Measurements from ENCODE around the gene SCARF2. TPM values are rescaled to one million over a fixed set of nuclear protein-coding genes. Genes with fewer than 3 reads are reported as not detected.

SCARF2 gene
- total and polyA plus RNA-seq, 2 experiments from 2014 or later: 1.8 to 16.6 TPM

DNA sequence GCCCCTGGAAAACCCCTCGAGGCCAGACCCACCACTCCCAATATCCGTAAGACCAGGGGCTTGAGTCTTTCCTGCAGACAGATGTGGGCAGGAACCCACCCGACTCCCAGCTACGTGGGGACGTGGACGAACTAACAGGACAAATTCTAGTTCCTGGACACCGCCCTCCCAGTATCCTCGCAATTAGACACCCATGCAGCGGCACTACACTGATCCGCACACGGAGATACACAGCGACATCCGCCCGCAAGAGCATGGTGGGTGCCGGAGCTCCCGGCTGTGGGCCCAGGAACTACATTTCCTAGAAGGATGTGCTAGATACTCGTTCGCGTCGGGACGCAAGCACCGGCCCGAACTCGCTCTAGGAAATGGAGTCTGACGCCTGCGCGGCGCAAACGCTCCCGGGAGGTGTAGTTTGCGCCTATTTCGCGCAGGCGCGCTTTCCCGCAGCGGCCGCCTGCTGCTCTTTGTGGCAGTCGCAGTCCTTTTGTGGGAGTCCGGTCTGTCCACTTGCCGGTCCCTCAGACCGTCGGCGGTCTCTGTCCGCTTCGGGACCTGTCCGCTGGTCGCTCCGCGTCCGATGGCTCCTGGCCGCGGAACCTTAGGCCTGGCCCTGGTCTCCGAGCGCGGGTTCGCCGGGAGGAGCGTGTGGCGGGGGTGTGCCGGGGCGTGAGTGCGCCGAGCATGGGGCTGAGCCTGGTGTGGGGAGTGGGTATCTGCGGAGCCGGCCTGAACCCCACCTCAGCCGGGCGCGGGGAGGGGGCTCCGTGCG, 43.7 kb downstream of the SCARF2 start, which contains the start of gene ZNF74:
Gene ZNF74 (plus strand): TSS at position 447 of the 772 bp plus-strand sequence. CDS start 478 bp downstream, outside the sequence.
- H3K79me2 ChIP-seq (replicated peaks; ENCODE audit: insufficient read depth): peaks cover 45% of the 10 kb centered on the region
- Mint-ChIP-seq H3K9me3 (no peaks in the 10 kb centered on the region; the same call in 2 of the 3 replicates), H3K4me3 (peak within 1 kb of the TSS; percentile 89), H3K27me3 (ENCODE audit: insufficient read depth, low read depth, poor library complexity) (peaks cover 7% of the 10 kb centered on the region), H3K27ac (peak within 1 kb of the TSS; percentile 95), H3K36me3 (ENCODE audit: low read depth) (peaks cover 8% of the 10 kb centered on the region), H3K4me1 (peaks cover 30% of the 10 kb centered on the region)
- H3K4me3 ChIP-seq: peak within 1 kb of the TSS; percentile 94
- peak within 1 kb of the TSS; percentile 84 for H3K4me2 ChIP-seq
- peak within 1 kb of the TSS; percentile 73; the same call in 1 of the 2 replicates for H3K27ac ChIP-seq (ENCODE audit: low read depth)
- peak within 1 kb of the TSS; percentile 94 for H2AFZ ChIP-seq
- H3K9me2 ChIP-seq (ENCODE audit: insufficient read depth): no peaks in the 10 kb centered on the region
- H3F3A ChIP-seq (replicated peaks; ENCODE audit: low read depth): no peaks in the 10 kb centered on the region; the same call in 1 of the 2 replicates
- DNase-seq (ENCODE audit: low spot score) (peak; percentile 98), ATAC-seq (peak; percentile 95)
- peaks cover 20% of the 10 kb centered on the region for H4K20me1 ChIP-seq (replicated peaks; ENCODE audit: insufficient read depth)
- peaks cover 19% of the 10 kb centered on the region for H3K4me1 ChIP-seq (ENCODE audit: insufficient read depth)
- H3K27me3 ChIP-seq (ENCODE audit: insufficient read depth): no peaks in the 10 kb centered on the region
- TF ChIP-seq POLR2AphosphoS5 (IDR thresholded peaks at IDR 0.05; ENCODE audit: low read depth) (peak; percentile 79), EZH2phosphoT487 (IDR thresholded peaks at IDR 0.05; ENCODE audit: unreplicated experiment) (no peak), CREB1 (CRISPR knock-in tag; IDR thresholded peaks at IDR 0.05; ENCODE audit: low read depth) (peak; percentile 82), ZNF331 (CRISPR knock-in tag; IDR thresholded peaks at IDR 0.05; ENCODE audit: low read depth) (no peak)
- TF ChIP-seq, protein P1, sequence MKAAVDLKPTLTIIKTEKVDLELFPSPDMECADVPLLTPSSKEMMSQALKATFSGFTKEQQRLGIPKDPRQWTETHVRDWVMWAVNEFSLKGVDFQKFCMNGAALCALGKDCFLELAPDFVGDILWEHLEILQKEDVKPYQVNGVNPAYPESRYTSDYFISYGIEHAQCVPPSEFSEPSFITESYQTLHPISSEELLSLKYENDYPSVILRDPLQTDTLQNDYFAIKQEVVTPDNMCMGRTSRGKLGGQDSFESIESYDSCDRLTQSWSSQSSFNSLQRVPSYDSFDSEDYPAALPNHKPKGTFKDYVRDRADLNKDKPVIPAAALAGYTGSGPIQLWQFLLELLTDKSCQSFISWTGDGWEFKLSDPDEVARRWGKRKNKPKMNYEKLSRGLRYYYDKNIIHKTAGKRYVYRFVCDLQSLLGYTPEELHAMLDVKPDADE (IDR thresholded peaks at IDR 0.05): peak; percentile 94
- H3K36me3 ChIP-seq (ENCODE audit: insufficient read depth): no peaks in the 10 kb centered on the region

DNA sequence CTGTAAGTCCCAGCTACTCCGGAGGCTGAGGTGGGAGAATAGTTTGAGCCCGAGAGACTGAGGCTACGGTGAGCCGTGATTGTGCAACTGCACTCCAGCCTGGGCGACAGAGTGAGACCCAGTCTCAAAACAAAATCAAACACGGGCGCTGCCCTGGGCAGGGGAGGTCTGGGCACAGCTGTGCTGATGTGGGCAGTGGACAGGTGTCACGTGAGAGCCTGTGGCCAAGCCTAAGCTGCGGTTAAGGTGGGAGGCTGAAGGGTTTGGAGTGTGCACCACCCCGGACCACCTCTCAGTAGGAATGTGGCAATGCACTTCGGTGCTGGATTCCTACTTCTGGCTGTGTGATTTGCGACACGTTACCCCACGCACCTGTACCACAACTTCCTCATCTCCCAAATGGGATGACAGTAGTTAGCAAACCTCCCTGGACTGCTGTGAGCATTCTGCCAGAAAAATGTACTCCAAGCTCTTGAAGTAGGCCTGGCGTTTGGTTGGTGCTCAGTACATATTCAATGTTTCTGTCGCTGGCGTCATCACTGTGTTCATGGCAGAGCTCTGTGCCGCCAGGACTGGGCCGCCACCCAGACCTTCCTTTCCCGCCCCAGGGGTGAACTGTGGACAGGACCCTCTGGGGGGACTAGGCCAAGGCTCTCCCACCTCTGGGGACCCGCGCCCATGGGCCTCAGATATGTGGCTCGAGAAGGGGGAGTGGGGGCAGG, 44.5 kb downstream of the SCARF2 start:
- no peaks in the 10 kb centered on the region for H3K9me2 ChIP-seq (ENCODE audit: insufficient read depth)
- no peaks in the 10 kb centered on the region; the same call in 1 of the 2 replicates for H3F3A ChIP-seq (replicated peaks; ENCODE audit: low read depth)
- peaks cover 19% of the 10 kb centered on the region for H3K4me1 ChIP-seq (ENCODE audit: insufficient read depth)
- peaks cover 26% of the 10 kb centered on the region for H3K4me1 Mint-ChIP-seq
- peaks cover 8% of the 10 kb centered on the region; the same call in 2 of the 3 replicates for H3K36me3 Mint-ChIP-seq (ENCODE audit: low read depth)
- no peak for DNase-seq (ENCODE audit: low spot score)
- peak overlapping the region; percentile 84 for H3K4me2 ChIP-seq
- peaks cover 19% of the 10 kb centered on the region for H4K20me1 ChIP-seq (replicated peaks; ENCODE audit: insufficient read depth)
- peak overlapping the region; percentile 94 for H3K4me3 ChIP-seq
- peak overlapping the region; percentile 89 for H3K4me3 Mint-ChIP-seq
- no peaks in the 10 kb centered on the region for H3K36me3 ChIP-seq (ENCODE audit: insufficient read depth)
- peak overlapping the region; percentile 94 for H2AFZ ChIP-seq
- peak overlapping the region; percentile 73; the same call in 1 of the 2 replicates for H3K27ac ChIP-seq (ENCODE audit: low read depth)
- H3K27me3 ChIP-seq (ENCODE audit: insufficient read depth): no peaks in the 10 kb centered on the region
- ATAC-seq: no peak; the same call in 1 of the 3 replicates
- peaks cover 38% of the 10 kb centered on the region for H3K79me2 ChIP-seq (replicated peaks; ENCODE audit: insufficient read depth)
- peaks cover 7% of the 10 kb centered on the region for H3K27me3 Mint-ChIP-seq (ENCODE audit: insufficient read depth, low read depth, poor library complexity)
- H3K9me3 Mint-ChIP-seq: no peaks in the 10 kb centered on the region; the same call in 2 of the 3 replicates
- no peak overlapping the region for H3K27ac Mint-ChIP-seq
- no peak for TF ChIP-seq ZNF331 (CRISPR knock-in tag; IDR thresholded peaks at IDR 0.05; ENCODE audit: low read depth)
- TF ChIP-seq, protein P2, sequence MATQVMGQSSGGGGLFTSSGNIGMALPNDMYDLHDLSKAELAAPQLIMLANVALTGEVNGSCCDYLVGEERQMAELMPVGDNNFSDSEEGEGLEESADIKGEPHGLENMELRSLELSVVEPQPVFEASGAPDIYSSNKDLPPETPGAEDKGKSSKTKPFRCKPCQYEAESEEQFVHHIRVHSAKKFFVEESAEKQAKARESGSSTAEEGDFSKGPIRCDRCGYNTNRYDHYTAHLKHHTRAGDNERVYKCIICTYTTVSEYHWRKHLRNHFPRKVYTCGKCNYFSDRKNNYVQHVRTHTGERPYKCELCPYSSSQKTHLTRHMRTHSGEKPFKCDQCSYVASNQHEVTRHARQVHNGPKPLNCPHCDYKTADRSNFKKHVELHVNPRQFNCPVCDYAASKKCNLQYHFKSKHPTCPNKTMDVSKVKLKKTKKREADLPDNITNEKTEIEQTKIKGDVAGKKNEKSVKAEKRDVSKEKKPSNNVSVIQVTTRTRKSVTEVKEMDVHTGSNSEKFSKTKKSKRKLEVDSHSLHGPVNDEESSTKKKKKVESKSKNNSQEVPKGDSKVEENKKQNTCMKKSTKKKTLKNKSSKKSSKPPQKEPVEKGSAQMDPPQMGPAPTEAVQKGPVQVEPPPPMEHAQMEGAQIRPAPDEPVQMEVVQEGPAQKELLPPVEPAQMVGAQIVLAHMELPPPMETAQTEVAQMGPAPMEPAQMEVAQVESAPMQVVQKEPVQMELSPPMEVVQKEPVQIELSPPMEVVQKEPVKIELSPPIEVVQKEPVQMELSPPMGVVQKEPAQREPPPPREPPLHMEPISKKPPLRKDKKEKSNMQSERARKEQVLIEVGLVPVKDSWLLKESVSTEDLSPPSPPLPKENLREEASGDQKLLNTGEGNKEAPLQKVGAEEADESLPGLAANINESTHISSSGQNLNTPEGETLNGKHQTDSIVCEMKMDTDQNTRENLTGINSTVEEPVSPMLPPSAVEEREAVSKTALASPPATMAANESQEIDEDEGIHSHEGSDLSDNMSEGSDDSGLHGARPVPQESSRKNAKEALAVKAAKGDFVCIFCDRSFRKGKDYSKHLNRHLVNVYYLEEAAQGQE (IDR thresholded peaks at IDR 0.05; ENCODE audit: unreplicated experiment): no peak
- TF ChIP-seq, protein P3, sequence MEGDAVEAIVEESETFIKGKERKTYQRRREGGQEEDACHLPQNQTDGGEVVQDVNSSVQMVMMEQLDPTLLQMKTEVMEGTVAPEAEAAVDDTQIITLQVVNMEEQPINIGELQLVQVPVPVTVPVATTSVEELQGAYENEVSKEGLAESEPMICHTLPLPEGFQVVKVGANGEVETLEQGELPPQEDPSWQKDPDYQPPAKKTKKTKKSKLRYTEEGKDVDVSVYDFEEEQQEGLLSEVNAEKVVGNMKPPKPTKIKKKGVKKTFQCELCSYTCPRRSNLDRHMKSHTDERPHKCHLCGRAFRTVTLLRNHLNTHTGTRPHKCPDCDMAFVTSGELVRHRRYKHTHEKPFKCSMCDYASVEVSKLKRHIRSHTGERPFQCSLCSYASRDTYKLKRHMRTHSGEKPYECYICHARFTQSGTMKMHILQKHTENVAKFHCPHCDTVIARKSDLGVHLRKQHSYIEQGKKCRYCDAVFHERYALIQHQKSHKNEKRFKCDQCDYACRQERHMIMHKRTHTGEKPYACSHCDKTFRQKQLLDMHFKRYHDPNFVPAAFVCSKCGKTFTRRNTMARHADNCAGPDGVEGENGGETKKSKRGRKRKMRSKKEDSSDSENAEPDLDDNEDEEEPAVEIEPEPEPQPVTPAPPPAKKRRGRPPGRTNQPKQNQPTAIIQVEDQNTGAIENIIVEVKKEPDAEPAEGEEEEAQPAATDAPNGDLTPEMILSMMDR (conservative IDR thresholded peaks at IDR 0.05; ENCODE audit: low read depth in 2 of 2): no peak
- no peak for TF ChIP-seq STAT1 (IDR thresholded peaks at IDR 0.05; ENCODE audit: unreplicated experiment)
- no peak for TF ChIP-seq EZH2 (IDR thresholded peaks at IDR 0.05; ENCODE audit: low read depth, unreplicated experiment)
- TF ChIP-seq ZNF114 (CRISPR knock-in tag; IDR thresholded peaks at IDR 0.05): no peak
- TF ChIP-seq POLR2AphosphoS5 (IDR thresholded peaks at IDR 0.05; ENCODE audit: low read depth): no peak
- TF ChIP-seq JUNB (IDR thresholded peaks at IDR 0.05; ENCODE audit: unreplicated experiment): no peak
- no peak for TF ChIP-seq EZH2phosphoT487 (IDR thresholded peaks at IDR 0.05; ENCODE audit: unreplicated experiment)
- no peak for TF ChIP-seq CREB1 (CRISPR knock-in tag; IDR thresholded peaks at IDR 0.05; ENCODE audit: low read depth)

All from GM23338 (cell line).